ENCODE data around the gene EDN2. TPM values are rescaled to one million over a fixed set of nuclear protein-coding genes. Genes with fewer than 3 reads are reported as not detected.

EDN2 gene
- total RNA-seq (2014; rRNA removed), result not detected in 2 replicates
- not detected for polyA plus RNA-seq (2012)

DNA sequence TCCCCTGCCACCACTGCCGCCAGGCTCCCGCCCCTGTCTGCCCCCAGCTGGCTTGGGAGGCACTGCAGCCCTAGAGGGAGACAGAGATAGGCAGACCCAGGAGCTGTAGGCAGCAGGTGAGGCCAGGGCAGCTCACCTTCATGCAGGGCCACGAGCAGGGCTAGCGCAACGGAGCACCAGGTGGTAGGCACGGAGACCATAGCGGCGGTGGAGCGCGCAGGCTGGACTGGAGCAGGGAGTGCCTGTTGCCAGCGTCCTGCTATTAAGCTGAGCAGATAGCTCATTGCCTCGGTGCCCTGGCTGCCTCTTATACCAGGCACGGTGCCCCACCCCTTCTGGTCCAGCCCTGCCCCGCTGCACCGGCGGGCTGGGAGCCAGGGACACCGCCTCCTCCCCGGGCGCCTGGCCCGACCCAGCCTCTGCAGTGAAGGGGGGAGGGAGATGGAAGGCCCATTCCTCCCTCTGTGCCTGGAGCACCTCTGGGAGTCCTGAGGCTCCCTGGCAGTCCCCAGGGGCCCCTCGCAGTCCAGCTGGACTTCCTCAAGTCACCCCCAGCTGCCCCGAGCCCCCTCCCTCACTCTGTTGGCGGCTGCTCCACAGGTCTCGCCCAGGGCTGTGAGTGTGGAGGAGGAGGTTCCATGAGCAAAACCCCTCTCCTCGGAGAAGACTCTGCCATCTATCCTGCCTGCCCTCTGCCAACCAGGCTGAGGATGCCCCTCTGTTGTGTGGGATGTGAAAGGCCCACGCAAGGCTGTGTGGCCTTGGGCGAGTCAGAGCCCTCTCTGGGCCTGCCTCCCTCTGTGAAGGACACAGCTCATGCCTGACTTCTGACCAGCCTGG lies at the start of gene EDN2:
TSS of gene EDN2 (minus strand) at position 282 of the 840 bp plus-strand sequence. CDS start at position 200, 82 bp downstream.
- DNase-seq (ENCODE audit: low read depth), result no peak

DNA sequence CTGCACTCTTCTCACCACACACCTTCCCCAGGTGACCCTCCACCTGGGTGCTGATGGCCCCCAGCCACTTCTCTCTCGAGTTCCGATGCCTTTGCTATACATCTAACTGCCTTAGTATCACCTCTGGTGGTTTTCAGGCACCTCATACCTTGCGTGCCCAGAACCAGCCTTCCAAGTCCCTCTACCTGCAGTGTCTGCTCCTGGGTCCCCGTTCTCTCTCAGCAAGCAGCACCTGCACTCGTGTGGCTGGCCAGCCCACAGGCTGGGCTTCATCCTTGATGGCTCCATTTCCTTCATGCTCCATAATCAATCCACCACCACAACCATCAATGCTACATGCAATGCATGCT lies 49.2 kb upstream of the EDN2 start:
- DNase-seq (ENCODE audit: low read depth), result no peak

DNA sequence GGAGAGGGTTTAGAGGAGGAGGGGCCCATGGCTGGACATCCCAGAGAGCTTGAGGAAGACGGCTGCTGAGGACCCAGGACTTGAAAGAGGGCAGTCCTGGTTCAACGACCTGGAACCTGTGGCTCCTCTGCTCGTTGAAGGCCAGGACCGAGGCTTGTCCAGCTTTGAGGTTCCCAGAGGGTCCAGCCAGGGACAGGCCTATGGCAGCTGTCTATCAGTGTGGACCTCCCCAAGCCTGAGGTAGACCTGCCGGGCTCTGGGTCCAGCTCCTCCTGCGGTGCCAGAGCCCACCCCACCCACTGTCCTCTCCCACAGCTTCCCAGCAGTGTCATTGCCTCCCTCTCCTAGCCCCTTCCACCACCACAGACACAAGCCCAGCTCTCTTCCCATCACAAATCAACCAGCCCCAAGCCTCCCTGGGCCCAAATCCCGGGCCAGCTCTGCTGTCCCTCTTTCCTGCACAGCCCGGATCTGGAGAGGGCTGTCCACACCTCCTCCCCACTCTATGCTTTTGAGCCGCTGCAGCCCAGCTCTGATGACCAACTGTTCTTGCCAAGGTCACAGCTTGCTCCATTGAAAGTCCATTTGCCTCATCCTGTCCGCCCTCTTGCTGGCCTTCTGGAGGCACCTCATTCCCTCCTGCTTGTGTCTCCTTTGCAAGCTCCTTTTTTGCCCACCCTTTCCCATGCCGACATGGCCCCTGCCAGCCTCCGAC lies 48.7 kb upstream of the EDN2 start:
- DNase-seq (ENCODE audit: low read depth), result no peak

DNA sequence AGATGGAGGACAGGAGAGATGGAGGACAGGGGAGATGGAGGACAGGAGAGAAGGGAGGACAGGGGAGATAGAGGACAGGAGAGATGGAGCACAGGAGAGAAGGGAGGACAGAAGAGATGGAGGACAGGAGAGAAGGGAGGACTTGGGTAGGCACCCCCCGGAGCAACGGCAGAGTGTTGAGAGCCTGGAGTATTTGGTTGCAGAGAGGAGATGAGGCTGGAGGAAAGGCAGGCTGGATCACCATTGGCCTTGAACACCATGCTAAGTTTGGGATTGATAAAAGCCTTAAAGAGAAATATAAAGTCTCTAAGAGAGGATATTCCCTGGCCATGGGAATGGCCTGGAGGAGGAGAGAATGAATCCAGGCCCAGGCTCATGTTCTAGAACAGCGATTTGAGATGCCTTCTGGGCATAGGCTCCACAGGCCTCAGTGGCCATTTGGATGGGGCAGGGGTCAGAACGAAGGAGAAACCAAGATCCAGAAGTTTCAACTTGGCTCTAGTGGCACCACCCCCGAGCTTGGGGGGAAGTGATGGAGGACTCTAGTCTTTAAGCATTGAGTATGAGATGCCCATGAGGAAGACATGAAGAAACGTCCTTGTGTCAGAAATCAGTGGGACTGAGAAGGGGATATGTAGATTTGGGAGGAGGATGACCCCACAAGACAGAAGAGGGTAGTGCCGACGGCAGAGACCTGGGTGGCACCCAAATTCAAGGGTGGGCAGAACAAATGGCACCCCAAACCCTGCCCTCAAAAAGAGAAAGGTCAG lies 47.9 kb upstream of the EDN2 start:
- no peak for DNase-seq (ENCODE audit: low read depth)

DNA sequence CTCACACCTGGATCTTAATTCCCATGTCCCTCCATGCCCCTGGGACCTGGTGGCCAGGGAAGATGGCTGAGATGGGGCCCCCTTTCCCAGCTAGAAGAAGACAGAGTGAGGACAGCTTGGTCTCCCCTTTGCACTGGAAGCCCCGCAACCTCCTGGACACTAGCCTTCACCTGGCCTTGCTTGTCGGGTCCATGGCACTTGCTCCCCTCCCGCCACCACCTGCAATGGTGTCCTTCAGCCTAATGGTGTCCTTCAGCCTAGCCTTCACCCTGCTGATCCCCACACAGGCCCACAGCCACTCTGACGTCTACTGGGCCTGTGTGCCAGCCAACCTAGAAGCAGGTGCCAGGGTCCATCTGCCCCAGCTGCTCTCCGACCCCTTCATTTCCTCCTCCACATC lies 45.9 kb upstream of the EDN2 start:
- DNase-seq (ENCODE audit: low read depth), result no peak

DNA sequence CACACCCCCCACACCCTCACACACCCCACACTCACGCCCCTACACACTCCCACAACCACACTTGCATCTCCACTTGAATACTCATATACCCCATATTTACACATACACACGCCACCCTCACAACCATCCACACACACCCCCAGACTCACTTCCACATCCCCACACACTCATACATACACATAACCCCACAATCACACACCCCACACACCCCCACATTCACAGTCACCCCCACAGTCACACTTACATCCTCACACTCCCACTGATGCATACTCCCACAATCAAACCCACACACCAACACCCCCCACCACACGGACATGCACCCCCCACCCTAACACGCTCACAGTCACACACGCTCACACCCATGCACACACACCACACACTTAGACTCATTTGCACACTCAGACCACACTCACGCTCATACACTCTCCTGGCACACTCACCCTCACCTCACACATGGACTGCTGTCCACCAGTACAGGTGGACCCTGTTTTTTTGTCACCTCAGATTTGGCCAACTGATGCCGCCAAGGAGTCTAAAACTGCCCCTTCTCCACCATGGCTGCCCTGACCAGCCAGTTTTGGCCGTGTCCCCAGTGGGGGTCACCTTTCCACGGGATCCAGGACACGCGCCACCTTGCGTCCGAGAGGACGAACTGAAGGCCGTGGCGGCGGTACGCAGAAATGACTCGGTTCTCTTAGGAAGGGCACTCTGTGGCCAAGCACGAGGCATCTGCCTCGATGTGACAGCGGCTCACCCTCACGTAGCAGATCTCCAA lies 45.3 kb upstream of the EDN2 start:
- DNase-seq (ENCODE audit: low read depth), result no peak

DNA sequence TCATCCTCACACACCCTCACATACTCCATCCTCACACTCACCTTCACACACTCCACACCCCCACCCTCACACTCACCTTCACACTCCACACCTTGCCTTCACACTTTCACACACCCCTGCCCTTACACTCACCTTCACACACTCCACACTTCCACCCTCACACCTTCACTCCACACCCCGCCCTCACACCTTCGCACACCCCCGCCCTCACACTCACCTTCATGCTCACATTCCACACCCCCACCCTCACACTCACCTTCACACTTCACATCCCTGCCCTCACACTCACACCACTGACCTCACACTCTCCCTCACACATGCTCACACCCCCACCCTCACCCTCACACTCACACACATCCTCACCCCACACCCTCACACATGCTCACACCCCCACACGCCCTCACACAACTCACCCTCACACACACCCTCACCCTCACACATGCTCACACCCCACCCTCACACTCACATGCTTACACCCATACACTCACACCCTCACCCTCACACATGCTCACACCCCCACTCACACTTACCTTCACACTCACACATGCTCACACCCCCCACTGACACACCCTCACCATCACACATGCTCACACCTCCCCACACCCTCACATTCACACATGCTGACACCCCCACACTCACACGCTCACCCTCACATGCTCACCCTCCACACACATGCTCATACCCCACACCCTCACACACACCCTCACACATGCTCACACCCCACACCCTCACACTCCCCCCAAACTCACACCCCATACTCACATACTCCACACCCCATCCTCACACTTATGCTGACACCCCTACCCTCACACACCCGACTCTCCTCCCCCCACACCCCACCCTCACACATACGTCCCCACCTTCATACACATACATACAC lies 44.5 kb upstream of the EDN2 start:
- DNase-seq (ENCODE audit: low read depth), result no peak

DNA sequence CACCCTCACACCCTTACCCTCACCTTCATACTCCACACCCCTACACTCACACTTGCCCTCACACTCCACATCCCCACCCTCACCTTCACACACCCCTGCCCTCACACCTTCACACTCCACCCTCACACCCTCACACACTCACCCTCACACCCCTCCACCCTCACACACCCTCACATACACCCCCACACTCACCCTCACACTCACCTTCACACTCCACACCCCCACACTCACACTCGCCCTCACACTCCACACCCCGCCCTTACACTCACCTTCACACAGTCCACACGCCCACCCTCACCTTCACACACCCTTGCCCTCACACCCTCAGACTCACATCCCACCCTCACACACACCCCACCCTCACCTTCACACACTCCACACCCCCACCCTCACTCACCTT lies 43.6 kb upstream of the EDN2 start:
- no peak for DNase-seq (ENCODE audit: low read depth)

DNA sequence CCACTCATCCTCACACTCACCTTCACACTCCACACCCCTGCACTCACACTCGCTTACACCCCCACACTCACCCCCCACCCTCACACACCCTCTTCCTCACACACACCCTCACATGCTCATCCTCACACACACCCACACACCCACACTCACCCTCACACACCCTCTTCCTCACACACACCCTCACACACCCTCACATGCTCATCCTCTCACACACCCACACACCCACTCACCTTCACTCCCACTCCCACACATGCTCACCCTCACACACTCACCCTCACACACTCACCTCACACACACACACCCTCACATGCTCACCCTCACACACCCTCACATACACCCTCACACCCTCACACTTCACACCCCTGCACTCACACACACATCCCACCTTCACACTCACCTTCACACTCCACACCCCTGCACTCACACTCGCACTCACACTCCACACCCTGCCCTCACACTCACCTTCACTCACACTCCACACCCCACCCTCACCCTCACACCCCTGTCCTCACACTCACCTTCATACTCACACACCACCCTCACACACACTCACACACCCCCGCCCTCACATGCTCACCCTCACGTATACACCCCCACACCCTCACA lies 42.6 kb upstream of the EDN2 start:
- DNase-seq (ENCODE audit: low read depth), result no peak

DNA sequence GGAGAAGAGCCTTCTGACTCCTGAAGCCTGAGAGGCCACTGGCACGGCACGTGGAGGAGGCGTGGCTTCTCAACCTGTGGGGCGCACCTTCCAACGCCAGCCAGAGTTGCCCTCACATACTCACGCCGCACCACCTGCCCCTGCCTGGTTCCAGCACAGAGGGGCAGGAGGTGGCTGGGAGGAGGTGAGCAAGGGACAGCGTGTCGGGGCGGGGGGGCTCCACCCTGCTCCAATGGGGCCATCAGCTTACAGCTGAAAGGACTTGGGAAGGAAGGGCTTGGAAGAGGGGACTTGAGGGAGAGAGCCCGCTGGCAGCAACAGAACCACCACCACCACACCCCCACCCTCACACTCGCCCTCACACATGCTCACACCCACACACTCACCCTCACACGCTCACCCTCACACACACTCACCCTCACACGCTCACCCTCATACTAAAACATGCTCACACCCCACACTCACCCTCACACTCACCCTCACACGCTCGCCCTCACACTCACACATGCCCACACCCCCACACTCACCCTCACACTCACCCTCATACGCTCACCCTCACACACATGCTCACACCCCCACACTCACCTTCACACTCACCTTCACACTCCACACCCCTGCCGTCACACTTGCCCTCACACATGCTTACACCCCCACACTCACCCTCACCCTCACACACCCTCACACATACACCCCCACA lies 41.6 kb upstream of the EDN2 start:
- no peak for DNase-seq (ENCODE audit: low read depth)

DNA sequence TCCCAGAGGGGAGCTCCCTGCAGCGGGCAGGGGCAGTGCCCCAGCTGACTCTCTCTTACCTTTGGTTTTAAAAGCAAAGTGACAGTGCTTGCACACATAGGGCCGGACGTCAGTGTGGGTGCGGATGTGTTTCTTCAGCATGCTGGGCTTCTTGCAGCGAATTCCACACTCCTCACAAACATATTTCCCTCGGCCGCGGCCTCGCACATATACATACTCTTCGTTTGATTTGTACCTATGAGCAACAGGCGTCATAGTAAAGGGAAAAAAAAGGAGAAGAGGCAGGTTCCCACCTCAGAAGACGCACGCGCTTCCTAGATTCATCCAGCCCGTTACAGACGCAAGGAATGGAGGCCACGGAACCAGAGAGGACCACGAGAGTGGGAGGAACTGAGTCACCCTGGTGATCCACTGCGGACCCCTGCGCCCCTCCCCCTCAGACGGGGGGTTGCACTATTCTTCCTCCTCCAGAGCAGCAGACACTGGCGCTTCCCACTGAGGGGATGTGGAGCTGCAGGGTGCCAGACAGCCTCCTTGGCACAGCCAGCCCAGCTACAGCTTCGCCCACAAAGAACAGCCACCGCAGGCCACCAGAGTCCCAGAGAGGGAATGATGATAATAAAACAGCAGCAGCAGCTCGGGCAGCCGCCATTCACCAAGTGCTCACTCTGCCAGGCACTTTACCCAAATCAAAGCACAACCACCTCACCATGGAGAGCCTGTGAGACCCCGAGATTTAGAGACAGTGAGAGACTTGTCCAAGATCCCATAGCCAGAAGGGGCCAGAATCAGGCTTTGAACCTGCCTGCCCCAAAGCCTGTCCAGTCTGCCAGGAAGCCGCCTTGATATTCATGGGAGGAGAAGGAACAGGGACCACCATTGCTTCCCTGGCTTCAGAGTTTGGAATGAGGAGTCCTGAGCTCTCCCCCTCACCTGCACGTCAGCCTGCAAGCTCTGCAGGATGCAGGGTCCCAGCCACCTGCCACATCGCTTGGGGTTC lies 40.5 kb upstream of the EDN2 start:
- no peak for DNase-seq (ENCODE audit: low read depth)

DNA sequence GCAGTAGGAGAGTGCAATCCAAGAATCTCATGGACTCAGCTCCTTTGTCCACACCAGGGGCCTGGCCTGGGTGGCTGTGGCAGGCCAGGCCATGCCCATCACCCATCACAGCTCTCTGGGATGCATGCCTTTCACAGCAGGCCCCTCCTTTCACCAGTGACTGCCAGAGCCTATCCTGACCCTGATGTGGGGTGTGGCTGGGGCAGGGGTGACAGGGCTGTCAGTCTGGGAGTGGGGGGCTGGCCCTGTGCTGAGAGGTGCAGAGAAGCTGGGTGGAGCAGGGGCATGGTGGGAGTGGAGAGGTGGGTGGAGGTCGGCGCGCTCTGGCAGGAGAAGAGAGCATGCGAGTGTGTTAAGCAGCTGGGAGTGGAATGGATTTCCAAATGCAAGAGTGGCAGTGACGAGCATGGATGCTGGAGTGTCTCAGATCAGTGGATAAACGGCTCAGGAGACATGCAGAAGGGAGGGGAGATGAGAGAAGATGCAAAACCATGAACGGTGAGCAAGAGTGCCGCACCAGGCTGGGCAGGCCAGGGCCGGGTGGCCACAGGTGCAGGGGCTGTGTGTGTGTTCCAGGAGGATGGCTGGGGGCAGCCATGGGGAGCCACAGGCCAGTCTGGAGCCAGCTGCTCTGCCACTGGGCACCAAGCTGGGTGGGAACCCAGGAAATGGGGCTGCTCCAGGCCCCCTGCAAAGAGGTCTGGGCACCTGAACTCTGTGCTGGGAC lies 39.6 kb upstream of the EDN2 start:
- no peak for DNase-seq (ENCODE audit: low read depth)

DNA sequence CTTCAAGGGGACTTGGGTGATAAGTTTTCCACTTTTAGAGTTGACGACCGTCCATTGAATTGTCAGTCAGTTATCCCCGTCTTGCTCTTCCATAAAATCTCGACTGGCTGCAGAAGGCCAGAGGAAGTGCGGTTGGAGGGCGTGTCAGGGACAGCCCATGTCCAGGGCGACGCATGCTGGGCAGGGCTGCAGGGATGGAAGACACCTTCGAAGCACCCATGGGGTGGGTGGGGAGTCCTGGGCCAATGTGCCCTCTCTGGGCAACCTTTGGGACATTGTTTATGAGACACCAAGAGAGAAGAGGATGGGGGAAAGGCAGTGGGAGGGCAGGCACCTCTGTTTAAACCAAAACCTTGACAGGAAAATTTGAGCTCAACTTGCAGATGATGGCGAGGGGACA lies 38.6 kb upstream of the EDN2 start:
- no peak for DNase-seq (ENCODE audit: low read depth)

DNA sequence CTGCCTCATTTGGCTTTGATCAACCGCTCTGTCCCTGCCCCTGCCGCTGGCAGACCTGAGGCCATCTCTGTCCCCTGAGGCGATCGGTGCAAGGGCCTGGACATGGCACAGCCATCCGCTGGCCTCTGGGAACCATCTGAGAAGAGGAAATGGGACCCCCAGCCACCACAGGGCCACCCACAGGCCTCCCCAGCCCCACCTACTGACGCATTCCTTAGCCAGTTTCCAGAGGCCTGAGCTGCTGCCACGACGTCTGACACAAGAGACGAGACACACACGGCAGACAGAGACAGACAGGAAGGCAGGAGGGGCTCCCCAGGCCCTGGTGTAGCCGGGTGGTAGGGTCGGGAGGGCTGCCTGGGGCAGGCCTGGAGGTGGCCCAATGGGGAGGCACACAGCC lies 37.3 kb upstream of the EDN2 start:
- no peak for DNase-seq (ENCODE audit: low read depth)

DNA sequence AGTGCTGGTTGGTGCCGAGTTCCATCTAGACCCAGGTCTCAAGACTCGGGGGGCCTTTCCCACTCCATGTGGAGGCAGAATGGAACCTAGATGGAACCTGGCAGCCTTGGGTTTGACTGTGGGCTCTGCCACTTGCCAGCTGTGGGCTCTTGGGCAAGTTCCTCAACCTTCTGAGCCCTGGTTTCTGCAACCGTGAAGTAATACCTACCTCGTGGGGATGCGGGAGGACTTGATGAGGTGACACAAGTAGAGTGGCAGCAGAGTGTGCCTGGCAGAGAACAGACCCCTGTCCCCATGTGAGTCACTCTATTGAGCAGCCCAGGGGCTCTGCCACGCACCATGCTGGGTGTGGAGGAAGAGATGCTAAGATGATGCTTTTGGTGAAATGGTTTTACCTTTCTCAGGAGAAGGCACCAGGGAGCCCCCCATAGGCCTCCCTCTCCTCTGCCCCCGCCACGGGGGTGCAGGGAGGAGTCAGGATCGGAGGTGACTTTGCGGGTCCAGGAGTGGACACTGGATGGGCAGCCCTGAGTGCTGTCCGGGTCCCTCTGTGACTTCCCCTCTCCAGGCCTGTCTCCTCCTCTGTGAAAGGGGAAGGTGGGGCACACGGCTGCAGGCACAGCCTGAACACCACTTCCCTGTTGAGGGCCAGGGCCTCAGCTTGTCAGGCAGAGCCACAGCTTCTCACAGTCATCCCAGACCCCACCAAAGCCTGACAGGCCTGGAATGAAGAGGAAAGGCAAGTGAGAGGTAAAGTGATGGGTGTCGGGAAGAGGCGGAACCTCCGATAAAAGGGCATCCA lies 36.7 kb upstream of the EDN2 start:
- no peak for DNase-seq (ENCODE audit: low read depth)

DNA sequence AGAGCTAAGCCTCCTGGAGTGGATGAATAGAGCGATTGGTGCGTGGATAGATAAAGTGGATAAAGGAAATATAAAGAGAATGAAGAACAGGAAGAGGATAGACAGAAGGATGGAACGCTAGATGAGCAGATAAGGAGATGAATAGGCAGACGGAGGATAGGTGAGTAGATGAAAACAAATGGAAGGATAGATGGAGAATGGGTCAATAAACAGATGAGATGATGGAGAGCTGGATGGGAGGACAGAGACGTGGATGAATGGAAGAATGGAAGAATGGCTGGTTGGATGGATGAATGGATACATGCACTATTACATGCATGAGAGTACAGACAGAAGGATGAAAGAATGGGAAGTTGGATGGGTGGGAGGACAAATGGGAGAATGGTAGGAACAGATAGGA lies 35.2 kb upstream of the EDN2 start:
- DNase-seq (ENCODE audit: low read depth), result no peak

DNA sequence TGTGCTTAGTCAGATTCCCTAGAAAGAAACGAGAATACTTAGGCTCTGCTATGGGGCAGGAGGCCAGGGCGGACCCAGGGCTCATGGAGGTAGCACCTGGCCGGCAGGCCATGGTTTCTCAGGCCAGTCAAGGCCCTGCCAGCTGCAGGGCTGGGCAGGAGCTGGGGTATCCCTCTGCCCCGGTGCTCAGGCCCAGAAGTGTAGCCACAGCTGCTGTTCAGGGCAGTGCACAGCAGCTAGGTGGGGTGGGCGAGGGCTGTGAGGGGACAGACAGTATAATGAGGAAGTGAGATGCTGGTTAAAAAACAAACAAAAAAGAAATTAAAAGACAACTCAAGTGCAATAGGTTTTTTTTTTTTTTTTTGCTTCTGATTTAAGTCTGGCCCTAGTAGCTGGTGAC lies 34.0 kb upstream of the EDN2 start:
- no peak for DNase-seq (ENCODE audit: low read depth)

Data from LHCN-M2 (cell line).